ENCODE data around the gene PRF1. TPM values are rescaled to one million over a fixed set of nuclear protein-coding genes. Genes with fewer than 3 reads are reported as not detected.

Gene PRF1
- total RNA-seq, 2 donors from 2014 or later: not detected

GRCh38 chr10:70588859-70589570 is 13.5 kb downstream of the PRF1 start:
- Mint-ChIP-seq H3K4me3 (no peak overlapping the region), H3K36me3 (ENCODE audit: low read depth) (no peaks in the 10 kb centered on the region), H3K4me1 (peaks cover 7% of the 10 kb centered on the region), H3K27me3 (ENCODE audit: insufficient read depth) (peaks cover 1% of the 10 kb centered on the region), H3K27ac (no peak overlapping the region), H3K9me3 (no peaks in the 10 kb centered on the region)
- Histone ChIP-seq H3K27ac (ENCODE audit: low read depth, low read length) (no peak overlapping the region), H3K4me3 (ENCODE audit: low read length) (no peak overlapping the region), H3K9me3 (ENCODE audit: control insufficient read depth, low read length) (no peaks in the 10 kb centered on the region), H3K27me3 (ENCODE audit: control insufficient read depth, insufficient read depth, low read length, poor library complexity, severe bottlenecking) (no peaks in the 10 kb centered on the region), H3K9ac (ENCODE audit: extremely low read depth, low read length, poor library complexity, severe bottlenecking) (no peak overlapping the region), H3K36me3 (ENCODE audit: control insufficient read depth, insufficient read depth, low read length) (no peaks in the 10 kb centered on the region), H3K4me1 (ENCODE audit: control insufficient read depth, insufficient read depth, low read length) (no peaks in the 10 kb centered on the region)
- 81% methylated on average over 9 of the region's 10 CpGs for WGBS, 2 experiments (ENCODE audit: insufficient coverage in 1 of 2, insufficient read length in 1 of 2)
- peak; percentile 47 for DNase-seq
- no peak for TF ChIP-seq CTCF (conservative IDR thresholded peaks at IDR 0.05)

DNA sequence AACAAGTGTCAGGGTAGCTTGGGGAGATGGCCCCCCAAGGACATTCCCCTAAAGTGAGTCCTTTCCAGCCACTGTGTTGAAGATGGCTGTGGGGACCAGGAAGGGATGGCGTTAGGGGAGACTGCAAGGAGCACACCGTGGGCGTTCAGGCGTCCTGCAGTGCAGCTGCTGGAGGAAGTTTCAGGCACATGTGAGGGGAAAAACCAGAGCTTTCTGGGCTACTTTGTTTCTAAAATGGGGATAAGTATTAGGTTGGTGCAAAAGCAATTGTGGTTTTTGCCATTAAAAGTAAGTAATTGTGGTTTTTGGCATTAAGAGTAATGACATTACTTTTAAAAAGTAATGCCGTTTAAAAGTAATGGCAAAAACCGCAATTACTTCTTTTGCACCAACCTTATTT is 14.3 kb downstream of the PRF1 start:
- peak; percentile 38 for DNase-seq
- no peak overlapping the region for H3K27ac ChIP-seq (ENCODE audit: low read depth, low read length)
- no peaks in the 10 kb centered on the region for H3K36me3 Mint-ChIP-seq (ENCODE audit: low read depth)
- 81 to 86% methylated on average over 6 of the region's 6 CpGs for WGBS, 2 experiments (ENCODE audit: insufficient coverage in 1 of 2, insufficient read length in 1 of 2)
- H3K4me1 ChIP-seq (ENCODE audit: control insufficient read depth, insufficient read depth, low read length): no peaks in the 10 kb centered on the region
- peaks cover 1% of the 10 kb centered on the region for H3K27me3 Mint-ChIP-seq (ENCODE audit: insufficient read depth)
- no peaks in the 10 kb centered on the region for H3K9me3 Mint-ChIP-seq
- no peaks in the 10 kb centered on the region for H3K36me3 ChIP-seq (ENCODE audit: control insufficient read depth, insufficient read depth, low read length)
- H3K9ac ChIP-seq (ENCODE audit: extremely low read depth, low read length, poor library complexity, severe bottlenecking): no peak overlapping the region
- H3K27ac Mint-ChIP-seq: no peak overlapping the region
- no peak overlapping the region for H3K4me3 Mint-ChIP-seq
- peaks cover 7% of the 10 kb centered on the region for H3K4me1 Mint-ChIP-seq
- no peak for TF ChIP-seq CTCF (conservative IDR thresholded peaks at IDR 0.05)
- no peaks in the 10 kb centered on the region for H3K9me3 ChIP-seq (ENCODE audit: control insufficient read depth, low read length)
- H3K27me3 ChIP-seq (ENCODE audit: control insufficient read depth, insufficient read depth, low read length, poor library complexity, severe bottlenecking): no peaks in the 10 kb centered on the region
- H3K4me3 ChIP-seq (ENCODE audit: low read length): no peak overlapping the region

DNA sequence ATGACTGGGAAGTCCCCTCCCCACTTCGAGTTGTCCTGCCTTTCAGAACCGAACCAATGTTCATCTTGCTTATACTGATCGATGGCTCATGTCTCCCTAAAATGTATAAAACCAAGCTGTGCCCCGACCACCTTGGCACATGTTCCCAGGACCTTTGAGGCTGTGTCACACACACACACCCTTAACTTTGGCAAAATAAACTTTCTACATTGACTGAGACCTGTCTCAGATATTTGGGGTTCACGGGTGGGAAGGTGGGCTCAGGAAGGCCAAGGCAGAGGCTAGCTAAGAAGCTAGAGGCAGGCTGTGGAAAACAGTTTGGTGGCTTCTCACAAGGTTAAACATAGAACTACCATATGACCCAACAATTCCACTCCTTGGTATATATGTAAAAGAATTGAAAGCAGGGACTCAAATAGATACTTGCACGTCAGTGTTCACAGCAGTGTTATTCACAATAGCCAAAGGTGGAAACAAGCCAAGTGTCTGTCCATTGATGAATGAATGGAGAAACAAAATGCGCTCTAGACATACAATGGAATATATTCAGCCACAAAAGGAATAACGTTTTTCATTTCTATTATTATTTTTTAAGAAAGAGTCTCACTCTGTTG is 15.4 kb downstream of the PRF1 start:
- H3K27ac ChIP-seq (ENCODE audit: low read depth, low read length): no peak overlapping the region
- H3K36me3 Mint-ChIP-seq (ENCODE audit: low read depth): no peaks in the 10 kb centered on the region
- no peaks in the 10 kb centered on the region for H3K4me1 ChIP-seq (ENCODE audit: control insufficient read depth, insufficient read depth, low read length)
- H3K27me3 ChIP-seq (ENCODE audit: control insufficient read depth, insufficient read depth, low read length, poor library complexity, severe bottlenecking): no peaks in the 10 kb centered on the region
- 88 to 90% methylated on average over 4 to 8 of the region's 8 CpGs for WGBS, 2 experiments (ENCODE audit: insufficient coverage in 1 of 2, insufficient read length in 1 of 2)
- H3K4me3 ChIP-seq (ENCODE audit: low read length): no peak overlapping the region
- no peak for TF ChIP-seq CTCF (conservative IDR thresholded peaks at IDR 0.05)
- no peaks in the 10 kb centered on the region for H3K9me3 ChIP-seq (ENCODE audit: control insufficient read depth, low read length)
- peaks cover 1% of the 10 kb centered on the region for H3K27me3 Mint-ChIP-seq (ENCODE audit: insufficient read depth)
- H3K36me3 ChIP-seq (ENCODE audit: control insufficient read depth, insufficient read depth, low read length): no peaks in the 10 kb centered on the region
- no peak overlapping the region for H3K4me3 Mint-ChIP-seq
- no peak overlapping the region for H3K9ac ChIP-seq (ENCODE audit: extremely low read depth, low read length, poor library complexity, severe bottlenecking)
- no peaks in the 10 kb centered on the region for H3K9me3 Mint-ChIP-seq
- H3K4me1 Mint-ChIP-seq: peaks cover 10% of the 10 kb centered on the region
- no peak overlapping the region for H3K27ac Mint-ChIP-seq
- DNase-seq: no peak
